HEK293 (cell line): ENCODE results near the gene ZFYVE28.

Source experiments
- CTCF ChIA-PET: fragments of 350-600 bp; formaldehyde crosslinking; extraction: SDS; loops from one replicate; lab custom pipeline; 2021; ENCODE audit warnings: antibody characterized with exemption; lab: Yijun Ruan, JAX
- POLR2A ChIA-PET: fragments of 300-600 bp; formaldehyde crosslinking; extraction: SDS; loops from one replicate; lab custom pipeline; 2020; ENCODE audit warnings: antibody characterized with exemption, inconsistent platforms; lab: Yijun Ruan, JAX
- H3K27ac ChIP-seq: fragments of 200-500 bp; sonication (Bioruptor generic); 2 replicates; pipeline ENCODE4 v1.5.1; 2014; ENCODE audit warnings: low read depth, low read length, control low read depth, inconsistent platforms; ENCODE audit errors: extremely low read depth
- H3K36me3 ChIP-seq, 2 experiments: fragments of 200-500 bp in 1 of 2; sonication (Bioruptor generic) in 1 of 2; 1 replicate in 1 of 2; 2 replicates in 1 of 2; pipeline ENCODE4 v1.5.1; 2014 to 2017; ENCODE audit warnings: inconsistent platforms in 2 of 2, low read length in 2 of 2; ENCODE audit not compliant: control insufficient read depth in 2 of 2, insufficient read depth in 1 of 2
- H3K4me1 ChIP-seq: fragments of 200-500 bp; sonication (Bioruptor generic); 2 replicates; pipeline ENCODE4 v1.5.1; 2014; ENCODE audit warnings: mild to moderate bottlenecking, low read length, inconsistent platforms; ENCODE audit not compliant: control insufficient read depth, insufficient read depth
- H3K4me3 ChIP-seq: 2 replicates; pipeline ENCODE4 v1.5.1; 2011; ENCODE audit warnings: low read depth, mild to moderate bottlenecking, control low read depth, low read length, moderate library complexity
- H3K9me3 ChIP-seq: fragments of 200-500 bp; sonication (Bioruptor generic); 2 replicates; pipeline ENCODE4 v1.5.1; 2014; ENCODE audit warnings: low read depth, low read length, inconsistent platforms; ENCODE audit not compliant: control insufficient read depth, insufficient read depth
- GLIS2 ChIP-seq: fragments of 450-650 bp; formaldehyde crosslinking; IDR thresholded peaks from 2 replicates; pipeline ENCODE4 v1.5.1; 2016; ENCODE audit warnings: missing biosample characterization, missing genetic modification characterization
- KLF16 ChIP-seq: fragments of 450-650 bp; formaldehyde crosslinking; IDR thresholded peaks from 2 replicates; pipeline ENCODE4 v1.5.1; 2017; ENCODE audit warnings: missing biosample characterization, missing genetic modification characterization
- TCF7L2 ChIP-seq: IDR thresholded peaks from 2 replicates; pipeline ENCODE4 v1.6.1; 2011; ENCODE audit warnings: low read depth, mild to moderate bottlenecking, inconsistent platforms, low read length, moderate library complexity, borderline replicate concordance
- YY2 ChIP-seq: fragments of 450-650 bp; formaldehyde crosslinking; IDR thresholded peaks from 2 replicates; pipeline ENCODE4 v1.5.1; 2016; ENCODE audit warnings: missing biosample characterization, missing genetic modification characterization
- ZBTB21 ChIP-seq: fragments of 450-650 bp; formaldehyde crosslinking; IDR thresholded peaks from 2 replicates; pipeline ENCODE4 v1.5.1; 2017; ENCODE audit warnings: missing biosample characterization, missing genetic modification characterization
- ZBTB48 ChIP-seq: fragments of 450-650 bp; formaldehyde crosslinking; IDR thresholded peaks from 2 replicates; pipeline ENCODE4 v1.5.1; 2016; ENCODE audit warnings: missing biosample characterization, missing genetic modification characterization
- ZNF114 ChIP-seq: fragments of 450-650 bp; formaldehyde crosslinking; IDR thresholded peaks from 2 replicates; pipeline ENCODE4 v1.5.0; 2017; ENCODE audit warnings: missing biosample characterization, missing genetic modification characterization
- ZNF248 ChIP-seq: fragments of 450-650 bp; formaldehyde crosslinking; IDR thresholded peaks from 2 replicates; pipeline ENCODE4 v1.5.1; 2017; ENCODE audit warnings: missing biosample characterization, missing genetic modification characterization
- ZNF501 ChIP-seq: fragments of 450-650 bp; formaldehyde crosslinking; IDR thresholded peaks from 2 replicates; pipeline ENCODE4 v1.5.1; 2016; ENCODE audit warnings: missing biosample characterization, missing genetic modification characterization
- ZNF514 ChIP-seq: fragments of 450-650 bp; formaldehyde crosslinking; IDR thresholded peaks from 2 replicates; pipeline ENCODE4 v1.5.1; 2016; ENCODE audit warnings: missing biosample characterization, missing genetic modification characterization
- ZNF670 ChIP-seq: fragments of 450-650 bp; formaldehyde crosslinking; IDR thresholded peaks from 2 replicates; pipeline ENCODE4 v1.5.1; 2016; ENCODE audit warnings: missing biosample characterization, missing genetic modification characterization, low read depth
- ZNF747 ChIP-seq: fragments of 450-650 bp; formaldehyde crosslinking; IDR thresholded peaks from 2 replicates; pipeline ENCODE4 v1.5.1; 2016; ENCODE audit warnings: missing biosample characterization, missing genetic modification characterization
- ZNF791 ChIP-seq: fragments of 450-650 bp; formaldehyde crosslinking; IDR thresholded peaks from 2 replicates; pipeline ENCODE4 v1.5.1; 2016; ENCODE audit warnings: missing biosample characterization, missing genetic modification characterization
- ZNF837 ChIP-seq: fragments of 450-650 bp; formaldehyde crosslinking; IDR thresholded peaks from 2 replicates; pipeline ENCODE4 v1.5.1; 2016; ENCODE audit warnings: missing biosample characterization, missing genetic modification characterization
- TF ChIP-seq, protein P1 (sequence below): fragments of 450-650 bp; formaldehyde crosslinking; IDR thresholded peaks from 2 replicates; pipeline ENCODE4 v1.5.1; 2016; ENCODE audit warnings: missing biosample characterization, missing genetic modification characterization
- TF ChIP-seq, protein P2 (sequence below): fragments of 450-650 bp; formaldehyde crosslinking; conservative IDR thresholded peaks from 2 replicates; pipeline ENCODE4 v1.5.1; 2016; ENCODE audit warnings: low read depth, missing biosample characterization, missing genetic modification characterization
- TF ChIP-seq, protein P3 (sequence below): fragments of 450-650 bp; formaldehyde crosslinking; IDR thresholded peaks from 2 replicates; pipeline ENCODE4; 2016; ENCODE audit warnings: missing biosample characterization, missing genetic modification characterization
- TF ChIP-seq, protein P4 (sequence below): fragments of 450-650 bp; formaldehyde crosslinking; IDR thresholded peaks from 2 replicates; pipeline ENCODE4 v1.5.1; 2016; ENCODE audit warnings: missing biosample characterization, missing genetic modification characterization, low read depth

The ZFYVE28 gene

DNA sequence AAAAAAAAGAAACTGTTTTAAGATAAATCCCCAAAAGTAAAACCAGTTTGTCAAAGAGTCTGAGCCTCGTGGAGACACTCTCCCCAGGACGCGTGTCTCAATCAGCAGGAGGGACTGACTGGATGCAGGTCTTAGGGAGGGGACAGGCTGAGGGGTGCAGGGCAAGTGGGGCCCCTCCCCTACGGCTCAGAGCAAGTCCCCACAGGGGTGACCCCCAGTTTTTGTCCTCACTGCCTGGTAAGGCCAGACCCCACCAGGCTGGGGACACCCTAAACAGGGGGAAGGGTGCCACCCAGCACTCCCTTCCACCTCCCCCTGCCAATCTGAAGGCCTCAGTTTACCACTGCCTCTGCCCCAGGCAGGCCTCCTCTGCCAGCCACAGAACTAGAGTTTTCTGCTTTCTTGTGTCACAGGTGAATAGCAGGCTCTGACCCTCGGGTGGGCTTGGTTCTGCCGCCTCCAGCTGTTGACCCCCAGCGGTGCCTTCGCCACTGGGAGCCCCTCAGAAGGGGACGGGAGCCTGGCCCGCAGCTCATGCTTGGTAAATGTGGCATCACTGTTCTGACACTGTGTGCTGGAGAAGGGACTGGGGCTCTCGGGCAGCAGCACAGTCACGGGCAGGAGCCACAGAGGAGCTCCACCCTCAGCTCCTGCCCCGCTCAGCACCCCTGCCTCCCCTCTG is 86.8 kb downstream of the ZFYVE28 start:
- TF ChIP-seq YY2 (tag by site-specific recombination) (no peak), GLIS2 (tag by site-specific recombination) (peak; percentile 24; the same call in 1 of the 2 replicates)
- TF ChIP-seq, all 188 proteins: peak for 1
- POLR2A ChIA-PET: no interaction called here
- Histone ChIP-seq H3K36me3 (no peaks in the 10 kb centered on the region), H3K4me3 (no peak overlapping the region), H3K27ac (no peak overlapping the region), H3K4me1 (peaks cover 6% of the 10 kb centered on the region), H3K9me3 (no peaks in the 10 kb centered on the region)
- CTCF ChIA-PET: no interaction called here

DNA sequence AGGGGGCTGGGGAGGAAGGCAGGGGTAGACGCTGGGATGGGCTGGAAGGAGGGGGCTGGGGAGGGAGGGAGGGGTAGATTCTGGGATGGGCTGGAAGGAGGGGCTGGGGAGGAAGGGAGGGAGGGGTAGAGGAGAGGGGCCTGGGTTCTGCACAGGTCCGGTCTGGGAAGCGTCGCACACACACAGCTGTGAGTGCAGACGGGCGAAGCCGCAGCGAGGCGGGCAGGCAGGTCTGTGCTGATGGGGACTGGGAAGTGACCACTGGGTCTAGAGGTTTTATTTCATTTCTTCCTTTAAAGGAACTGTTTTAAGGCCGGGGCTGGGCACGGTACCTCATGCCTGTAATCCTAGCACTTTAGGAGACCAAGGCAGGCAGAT is 87.4 kb downstream of the ZFYVE28 start:
- ChIA-PET CTCF (no interaction called here), POLR2A (interaction anchor here (0.5 kb wide), 1 partner anchor 37 kb away, joined by 3 read pairs; no protein-coding TSS in a partner anchor)
- no peak for TF ChIP-seq TCF7L2
- no peak for TF ChIP-seq ZBTB48 (tag by site-specific recombination)
- TF ChIP-seq, protein P1, sequence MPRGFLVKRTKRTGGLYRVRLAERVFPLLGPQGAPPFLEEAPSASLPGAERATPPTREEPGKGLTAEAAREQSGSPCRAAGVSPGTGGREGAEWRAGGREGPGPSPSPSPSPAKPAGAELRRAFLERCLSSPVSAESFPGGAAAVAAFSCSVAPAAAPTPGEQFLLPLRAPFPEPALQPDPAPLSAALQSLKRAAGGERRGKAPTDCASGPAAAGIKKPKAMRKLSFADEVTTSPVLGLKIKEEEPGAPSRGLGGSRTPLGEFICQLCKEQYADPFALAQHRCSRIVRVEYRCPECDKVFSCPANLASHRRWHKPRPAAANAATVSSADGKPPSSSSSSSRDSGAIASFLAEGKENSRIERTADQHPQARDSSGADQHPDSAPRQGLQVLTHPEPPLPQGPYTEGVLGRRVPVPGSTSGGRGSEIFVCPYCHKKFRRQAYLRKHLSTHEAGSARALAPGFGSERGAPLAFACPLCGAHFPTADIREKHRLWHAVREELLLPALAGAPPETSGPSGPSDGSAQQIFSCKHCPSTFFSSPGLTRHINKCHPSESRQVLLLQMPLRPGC (tag by site-specific recombination): no peak
- TF ChIP-seq ZNF791 (tag by site-specific recombination): no peak
- no peak for TF ChIP-seq ZNF501 (tag by site-specific recombination)
- TF ChIP-seq ZNF114: no peak
- TF ChIP-seq KLF16: no peak
- no peak overlapping the region for H3K4me3 ChIP-seq
- H3K4me1 ChIP-seq: peaks cover 6% of the 10 kb centered on the region
- H3K9me3 ChIP-seq: no peaks in the 10 kb centered on the region
- no peak overlapping the region for H3K27ac ChIP-seq
- no peaks in the 10 kb centered on the region for H3K36me3 ChIP-seq

DNA sequence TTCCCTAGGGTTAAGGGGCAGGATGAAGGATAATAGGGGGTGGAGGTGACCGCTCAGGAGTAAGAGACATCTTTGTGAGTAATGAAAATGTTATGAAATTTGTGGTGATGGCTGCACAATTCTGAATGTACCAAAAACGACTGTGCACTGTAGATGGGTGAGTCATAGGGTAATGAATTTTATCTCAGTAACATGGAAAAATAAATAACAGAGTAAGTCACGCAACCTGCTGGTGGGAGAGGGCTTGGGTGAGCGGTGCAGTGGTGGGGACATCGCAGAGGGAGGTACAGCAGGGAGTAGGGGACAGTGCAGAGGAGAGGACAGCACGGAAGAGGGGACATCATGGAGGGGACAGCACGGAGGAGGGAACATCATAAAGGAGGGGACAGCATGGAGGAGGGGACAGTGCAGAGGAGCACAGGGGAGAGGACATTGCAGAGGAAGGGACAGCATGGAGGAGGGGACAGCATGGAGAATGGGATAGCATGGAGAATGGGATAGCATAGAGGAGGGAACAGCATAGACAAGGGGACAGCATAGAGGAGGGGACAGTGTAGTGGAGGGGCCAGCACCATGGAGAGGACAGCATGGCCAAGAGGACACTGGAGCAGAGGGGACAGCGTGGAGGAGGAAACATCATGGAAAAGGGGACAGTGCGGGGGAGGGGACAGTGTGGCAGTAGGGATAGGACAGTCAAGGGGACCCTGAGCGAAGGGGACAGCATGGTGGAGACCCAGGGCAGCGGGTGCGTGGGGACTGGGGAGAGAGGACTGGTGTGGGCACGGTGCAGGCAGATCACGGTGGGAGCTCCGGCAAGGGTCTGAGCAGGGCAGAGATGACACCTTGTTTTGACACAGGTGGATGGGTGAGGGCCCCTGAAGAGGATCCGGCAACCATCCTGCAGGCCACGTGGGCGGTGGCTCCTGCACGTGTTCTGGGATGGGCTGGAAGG is 88.1 kb downstream of the ZFYVE28 start:
- POLR2A ChIA-PET: interaction anchor here (0.5 kb wide), 1 partner anchor 37 kb away, joined by 3 read pairs; no protein-coding TSS in a partner anchor
- Histone ChIP-seq H3K9me3 (no peaks in the 10 kb centered on the region), H3K27ac (no peak overlapping the region; the same call in 1 of the 2 replicates), H3K4me3 (peak overlapping the region; percentile 3; the same call in 1 of the 2 replicates), H3K36me3 (no peaks in the 10 kb centered on the region), H3K4me1 (peaks cover 6% of the 10 kb centered on the region)
- CTCF ChIA-PET: no interaction called here
- no peak for TF ChIP-seq ZNF747 (tag by site-specific recombination)
- no peak for TF ChIP-seq ZNF837 (tag by site-specific recombination)
- TF ChIP-seq ZNF514: no peak
- peak; percentile 52 for TF ChIP-seq ZBTB21 (tag by site-specific recombination)
- TF ChIP-seq ZNF670 (tag by site-specific recombination): no peak
- TF ChIP-seq ZNF248: peak; percentile 14; the same call in 1 of the 2 replicates
- TF ChIP-seq, protein P2, sequence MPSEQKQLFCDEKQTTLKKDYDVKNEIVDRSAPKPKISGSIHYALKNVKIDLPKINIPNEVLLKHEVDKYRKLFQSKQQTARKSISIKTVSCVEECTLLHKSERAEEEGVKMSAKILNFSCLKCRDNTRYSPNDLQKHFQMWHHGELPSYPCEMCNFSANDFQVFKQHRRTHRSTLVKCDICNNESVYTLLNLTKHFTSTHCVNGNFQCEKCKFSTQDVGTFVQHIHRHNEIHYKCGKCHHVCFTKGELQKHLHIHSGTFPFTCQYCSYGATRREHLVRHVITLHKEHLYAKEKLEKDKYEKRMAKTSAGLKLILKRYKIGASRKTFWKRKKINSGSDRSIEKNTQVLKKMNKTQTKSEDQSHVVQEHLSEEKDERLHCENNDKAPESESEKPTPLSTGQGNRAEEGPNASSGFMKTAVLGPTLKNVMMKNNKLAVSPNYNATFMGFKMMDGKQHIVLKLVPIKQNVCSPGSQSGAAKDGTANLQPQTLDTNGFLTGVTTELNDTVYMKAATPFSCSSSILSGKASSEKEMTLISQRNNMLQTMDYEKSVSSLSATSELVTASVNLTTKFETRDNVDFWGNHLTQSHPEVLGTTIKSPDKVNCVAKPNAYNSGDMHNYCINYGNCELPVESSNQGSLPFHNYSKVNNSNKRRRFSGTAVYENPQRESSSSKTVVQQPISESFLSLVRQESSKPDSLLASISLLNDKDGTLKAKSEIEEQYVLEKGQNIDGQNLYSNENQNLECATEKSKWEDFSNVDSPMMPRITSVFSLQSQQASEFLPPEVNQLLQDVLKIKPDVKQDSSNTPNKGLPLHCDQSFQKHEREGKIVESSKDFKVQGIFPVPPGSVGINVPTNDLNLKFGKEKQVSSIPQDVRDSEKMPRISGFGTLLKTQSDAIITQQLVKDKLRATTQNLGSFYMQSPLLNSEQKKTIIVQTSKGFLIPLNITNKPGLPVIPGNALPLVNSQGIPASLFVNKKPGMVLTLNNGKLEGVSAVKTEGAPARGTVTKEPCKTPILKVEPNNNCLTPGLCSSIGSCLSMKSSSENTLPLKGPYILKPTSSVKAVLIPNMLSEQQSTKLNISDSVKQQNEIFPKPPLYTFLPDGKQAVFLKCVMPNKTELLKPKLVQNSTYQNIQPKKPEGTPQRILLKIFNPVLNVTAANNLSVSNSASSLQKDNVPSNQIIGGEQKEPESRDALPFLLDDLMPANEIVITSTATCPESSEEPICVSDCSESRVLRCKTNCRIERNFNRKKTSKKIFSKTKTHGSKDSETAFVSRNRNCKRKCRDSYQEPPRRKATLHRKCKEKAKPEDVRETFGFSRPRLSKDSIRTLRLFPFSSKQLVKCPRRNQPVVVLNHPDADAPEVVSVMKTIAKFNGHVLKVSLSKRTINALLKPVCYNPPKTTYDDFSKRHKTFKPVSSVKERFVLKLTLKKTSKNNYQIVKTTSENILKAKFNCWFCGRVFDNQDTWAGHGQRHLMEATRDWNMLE: peak; percentile 31
- TF ChIP-seq, protein P3, sequence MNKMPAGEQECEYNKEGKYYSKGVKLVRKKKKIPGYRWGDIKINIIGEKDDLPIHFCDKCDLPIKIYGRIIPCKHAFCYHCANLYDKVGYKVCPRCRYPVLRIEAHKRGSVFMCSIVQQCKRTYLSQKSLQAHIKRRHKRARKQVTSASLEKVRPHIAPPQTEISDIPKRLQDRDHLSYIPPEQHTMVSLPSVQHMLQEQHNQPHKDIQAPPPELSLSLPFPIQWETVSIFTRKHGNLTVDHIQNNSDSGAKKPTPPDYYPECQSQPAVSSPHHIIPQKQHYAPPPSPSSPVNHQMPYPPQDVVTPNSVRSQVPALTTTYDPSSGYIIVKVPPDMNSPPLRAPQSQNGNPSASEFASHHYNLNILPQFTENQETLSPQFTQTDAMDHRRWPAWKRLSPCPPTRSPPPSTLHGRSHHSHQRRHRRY (tag by site-specific recombination): 0 out of 2 replicates have a peak, but pooled peaks have one; percentile 36
- TF ChIP-seq, protein P4, sequence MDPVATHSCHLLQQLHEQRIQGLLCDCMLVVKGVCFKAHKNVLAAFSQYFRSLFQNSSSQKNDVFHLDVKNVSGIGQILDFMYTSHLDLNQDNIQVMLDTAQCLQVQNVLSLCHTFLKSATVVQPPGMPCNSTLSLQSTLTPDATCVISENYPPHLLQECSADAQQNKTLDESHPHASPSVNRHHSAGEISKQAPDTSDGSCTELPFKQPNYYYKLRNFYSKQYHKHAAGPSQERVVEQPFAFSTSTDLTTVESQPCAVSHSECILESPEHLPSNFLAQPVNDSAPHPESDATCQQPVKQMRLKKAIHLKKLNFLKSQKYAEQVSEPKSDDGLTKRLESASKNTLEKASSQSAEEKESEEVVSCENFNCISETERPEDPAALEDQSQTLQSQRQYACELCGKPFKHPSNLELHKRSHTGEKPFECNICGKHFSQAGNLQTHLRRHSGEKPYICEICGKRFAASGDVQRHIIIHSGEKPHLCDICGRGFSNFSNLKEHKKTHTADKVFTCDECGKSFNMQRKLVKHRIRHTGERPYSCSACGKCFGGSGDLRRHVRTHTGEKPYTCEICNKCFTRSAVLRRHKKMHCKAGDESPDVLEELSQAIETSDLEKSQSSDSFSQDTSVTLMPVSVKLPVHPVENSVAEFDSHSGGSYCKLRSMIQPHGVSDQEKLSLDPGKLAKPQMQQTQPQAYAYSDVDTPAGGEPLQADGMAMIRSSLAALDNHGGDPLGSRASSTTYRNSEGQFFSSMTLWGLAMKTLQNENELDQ (tag by site-specific recombination): peak; percentile 71; the same call in 1 of the 2 replicates
